HepG2 (cell line): ENCODE results near the gene SHQ1. TPM values are rescaled to one million over a fixed set of nuclear protein-coding genes. Genes with fewer than 3 reads are reported as not detected.

Experiments
- CBX2 ChIP-seq, 2 experiments: fragments of 200-600 bp in 1 of 2; sonication (generic); formaldehyde crosslinking in 1 of 2; IDR thresholded peaks; 2 replicates each; pipeline versions ENCODE4 v1.7.0 to v1.8.1; 2018 to 2022; ENCODE audit warnings: low read depth in 2 of 2, low read length in 1 of 2, mild to moderate bottlenecking in 1 of 2, missing genetic modification reagents in 1 of 2
- GATAD2A ChIP-seq: IDR thresholded peaks from 2 replicates; pipeline ENCODE4 v1.6.1; 2016
- HOXA5 ChIP-seq: sonication (generic); formaldehyde crosslinking; IDR thresholded peaks from 2 replicates; pipeline ENCODE4 v1.4.0; 2020; ENCODE audit warnings: missing genetic modification reagents
- PITX1 ChIP-seq: sonication (generic); formaldehyde crosslinking; IDR thresholded peaks from 2 replicates; pipeline ENCODE4 v1.5.1; 2020; ENCODE audit warnings: mild to moderate bottlenecking, missing genetic modification reagents
- SOX13 ChIP-seq, 3 experiments: fragments of 450-650 bp in 1 of 3; sonication (generic) in 1 of 3; formaldehyde crosslinking in 1 of 3; IDR thresholded peaks in 2 of 3; conservative IDR thresholded peaks in 1 of 3; 2 replicates each; pipeline versions ENCODE4 v1.5.0 to v1.6.1; 2016 to 2020; ENCODE audit warnings: antibody characterized with exemption in 1 of 3, mild to moderate bottlenecking in 1 of 3, missing compliant biosample characterization in 1 of 3, missing genetic modification reagents in 1 of 3, moderate library complexity in 1 of 3
- TCF7 ChIP-seq: sonication (generic); IDR thresholded peaks from 2 replicates; pipeline ENCODE4 v1.6.1; 2016; ENCODE audit warnings: antibody characterized with exemption, low read depth
- TOPORS ChIP-seq: sonication (generic); formaldehyde crosslinking; IDR thresholded peaks from 2 replicates; pipeline ENCODE4 v1.8.0; 2023; ENCODE audit warnings: mild to moderate bottlenecking, missing genetic modification reagents
- ZNF205 ChIP-seq: IDR thresholded peaks from 2 replicates; pipeline ENCODE4 v1.6.1; 2018; ENCODE audit warnings: missing biosample characterization, missing genetic modification reagents
- polyA plus RNA-seq, 8 experiments: library from polyadenylated mRNA; depleted of rRNA in 3 of 8; stranded (reverse) in 7 of 8; unstranded in 1 of 8; fragments of >200 nt; fragmentation: Illumina TruSeq in 4 of 8; extraction: Trizol in 4 of 8; gene quantifications; 2 replicates each; pipeline versions ENCODE4 v1.2.1 to v1.2.3, GENCODE V29; 2011 to 2016; ENCODE audit warnings: low read depth in 4 of 8, missing spikeins in 1 of 8, mixed read lengths in 1 of 8; ENCODE audit not compliant: insufficient read depth in 1 of 8
- total RNA-seq, 5 experiments: library from RNA; depleted of rRNA; stranded (reverse); fragments of >200 nt; fragmentation: Illumina TruSeq; extraction: Trizol; gene quantifications; 2 replicates each; pipeline ENCODE4 v1.2.3, GENCODE V29; 2016; ENCODE audit warnings: low read depth in 1 of 5
- TF ChIP-seq, protein P1 (sequence below): sonication (generic); formaldehyde crosslinking; IDR thresholded peaks from 2 replicates; pipeline ENCODE4 v1.5.1; 2020; ENCODE audit warnings: mild to moderate bottlenecking, missing genetic modification reagents, borderline replicate concordance
- TF ChIP-seq, protein P2 (sequence below): IDR thresholded peaks from 2 replicates; pipeline ENCODE4 v1.6.1; 2012; ENCODE audit warnings: low read depth, low read length, improper control_type of control experiment
- TF ChIP-seq, protein P3 (sequence below): sonication (generic); formaldehyde crosslinking; IDR thresholded peaks from 2 replicates; pipeline ENCODE4 v1.4.0; 2020; ENCODE audit warnings: missing genetic modification reagents

SHQ1 gene
- total and polyA plus RNA-seq, 2 of the 13 experiments (the other 11 are each of a cell fraction or from before 2014, with no cell fraction given): 5.5 to 20.3 TPM

DNA sequence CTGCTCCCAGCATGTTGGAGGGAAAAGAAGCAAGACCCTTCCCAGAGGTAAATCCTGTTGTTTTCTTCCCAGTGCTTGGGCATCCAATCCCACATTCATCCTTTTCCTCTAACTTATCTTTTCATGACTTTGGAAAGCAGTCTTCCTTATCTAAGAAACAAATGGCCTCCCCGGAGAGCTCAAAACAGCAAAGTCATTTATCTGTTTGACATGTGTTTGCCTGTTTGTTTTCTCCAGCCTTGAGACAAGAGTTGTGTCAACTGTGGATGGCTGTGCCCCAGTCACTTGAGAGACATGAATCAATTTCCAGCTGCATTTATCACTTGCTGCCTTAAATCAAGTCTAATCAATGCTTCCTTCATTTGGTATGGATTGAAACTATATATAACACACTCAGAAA, 103.9 kb downstream of the SHQ1 start (continued):
- TF ChIP-seq, protein P1, sequence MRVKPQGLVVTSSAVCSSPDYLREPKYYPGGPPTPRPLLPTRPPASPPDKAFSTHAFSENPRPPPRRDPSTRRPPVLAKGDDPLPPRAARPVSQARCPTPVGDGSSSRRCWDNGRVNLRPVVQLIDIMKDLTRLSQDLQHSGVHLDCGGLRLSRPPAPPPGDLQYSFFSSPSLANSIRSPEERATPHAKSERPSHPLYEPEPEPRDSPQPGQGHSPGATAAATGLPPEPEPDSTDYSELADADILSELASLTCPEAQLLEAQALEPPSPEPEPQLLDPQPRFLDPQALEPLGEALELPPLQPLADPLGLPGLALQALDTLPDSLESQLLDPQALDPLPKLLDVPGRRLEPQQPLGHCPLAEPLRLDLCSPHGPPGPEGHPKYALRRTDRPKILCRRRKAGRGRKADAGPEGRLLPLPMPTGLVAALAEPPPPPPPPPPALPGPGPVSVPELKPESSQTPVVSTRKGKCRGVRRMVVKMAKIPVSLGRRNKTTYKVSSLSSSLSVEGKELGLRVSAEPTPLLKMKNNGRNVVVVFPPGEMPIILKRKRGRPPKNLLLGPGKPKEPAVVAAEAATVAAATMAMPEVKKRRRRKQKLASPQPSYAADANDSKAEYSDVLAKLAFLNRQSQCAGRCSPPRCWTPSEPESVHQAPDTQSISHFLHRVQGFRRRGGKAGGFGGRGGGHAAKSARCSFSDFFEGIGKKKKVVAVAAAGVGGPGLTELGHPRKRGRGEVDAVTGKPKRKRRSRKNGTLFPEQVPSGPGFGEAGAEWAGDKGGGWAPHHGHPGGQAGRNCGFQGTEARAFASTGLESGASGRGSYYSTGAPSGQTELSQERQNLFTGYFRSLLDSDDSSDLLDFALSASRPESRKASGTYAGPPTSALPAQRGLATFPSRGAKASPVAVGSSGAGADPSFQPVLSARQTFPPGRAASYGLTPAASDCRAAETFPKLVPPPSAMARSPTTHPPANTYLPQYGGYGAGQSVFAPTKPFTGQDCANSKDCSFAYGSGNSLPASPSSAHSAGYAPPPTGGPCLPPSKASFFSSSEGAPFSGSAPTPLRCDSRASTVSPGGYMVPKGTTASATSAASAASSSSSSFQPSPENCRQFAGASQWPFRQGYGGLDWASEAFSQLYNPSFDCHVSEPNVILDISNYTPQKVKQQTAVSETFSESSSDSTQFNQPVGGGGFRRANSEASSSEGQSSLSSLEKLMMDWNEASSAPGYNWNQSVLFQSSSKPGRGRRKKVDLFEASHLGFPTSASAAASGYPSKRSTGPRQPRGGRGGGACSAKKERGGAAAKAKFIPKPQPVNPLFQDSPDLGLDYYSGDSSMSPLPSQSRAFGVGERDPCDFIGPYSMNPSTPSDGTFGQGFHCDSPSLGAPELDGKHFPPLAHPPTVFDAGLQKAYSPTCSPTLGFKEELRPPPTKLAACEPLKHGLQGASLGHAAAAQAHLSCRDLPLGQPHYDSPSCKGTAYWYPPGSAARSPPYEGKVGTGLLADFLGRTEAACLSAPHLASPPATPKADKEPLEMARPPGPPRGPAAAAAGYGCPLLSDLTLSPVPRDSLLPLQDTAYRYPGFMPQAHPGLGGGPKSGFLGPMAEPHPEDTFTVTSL (CRISPR knock-in tag): peak; percentile 59; the same call in 1 of the 2 replicates
- TF ChIP-seq TOPORS (CRISPR knock-in tag): no peak
- TF ChIP-seq GATAD2A: peak; percentile 62
- TF ChIP-seq PITX1 (CRISPR knock-in tag): no peak
- TF ChIP-seq CBX2 (IDR thresholded peaks at IDR 0.05; ENCODE audit: low read depth, low read length): no peak
- no peak for TF ChIP-seq CBX2 (CRISPR knock-in tag; IDR thresholded peaks at IDR 0.05; ENCODE audit: low read depth)
- TF ChIP-seq, protein P2, sequence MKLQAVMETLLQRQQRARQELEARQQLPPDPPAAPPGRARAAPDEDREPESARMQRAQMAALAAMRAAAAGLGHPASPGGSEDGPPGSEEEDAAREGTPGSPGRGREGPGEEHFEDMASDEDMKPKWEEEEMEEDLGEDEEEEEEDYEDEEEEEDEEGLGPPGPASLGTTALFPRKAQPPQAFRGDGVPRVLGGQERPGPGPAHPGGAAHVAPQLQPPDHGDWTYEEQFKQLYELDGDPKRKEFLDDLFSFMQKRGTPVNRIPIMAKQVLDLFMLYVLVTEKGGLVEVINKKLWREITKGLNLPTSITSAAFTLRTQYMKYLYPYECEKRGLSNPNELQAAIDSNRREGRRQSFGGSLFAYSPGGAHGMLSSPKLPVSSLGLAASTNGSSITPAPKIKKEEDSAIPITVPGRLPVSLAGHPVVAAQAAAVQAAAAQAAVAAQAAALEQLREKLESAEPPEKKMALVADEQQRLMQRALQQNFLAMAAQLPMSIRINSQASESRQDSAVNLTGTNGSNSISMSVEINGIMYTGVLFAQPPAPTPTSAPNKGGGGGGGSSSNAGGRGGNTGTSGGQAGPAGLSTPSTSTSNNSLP: 0 out of 2 replicates have a peak, but pooled peaks have one; percentile 21
- TF ChIP-seq, protein P3, sequence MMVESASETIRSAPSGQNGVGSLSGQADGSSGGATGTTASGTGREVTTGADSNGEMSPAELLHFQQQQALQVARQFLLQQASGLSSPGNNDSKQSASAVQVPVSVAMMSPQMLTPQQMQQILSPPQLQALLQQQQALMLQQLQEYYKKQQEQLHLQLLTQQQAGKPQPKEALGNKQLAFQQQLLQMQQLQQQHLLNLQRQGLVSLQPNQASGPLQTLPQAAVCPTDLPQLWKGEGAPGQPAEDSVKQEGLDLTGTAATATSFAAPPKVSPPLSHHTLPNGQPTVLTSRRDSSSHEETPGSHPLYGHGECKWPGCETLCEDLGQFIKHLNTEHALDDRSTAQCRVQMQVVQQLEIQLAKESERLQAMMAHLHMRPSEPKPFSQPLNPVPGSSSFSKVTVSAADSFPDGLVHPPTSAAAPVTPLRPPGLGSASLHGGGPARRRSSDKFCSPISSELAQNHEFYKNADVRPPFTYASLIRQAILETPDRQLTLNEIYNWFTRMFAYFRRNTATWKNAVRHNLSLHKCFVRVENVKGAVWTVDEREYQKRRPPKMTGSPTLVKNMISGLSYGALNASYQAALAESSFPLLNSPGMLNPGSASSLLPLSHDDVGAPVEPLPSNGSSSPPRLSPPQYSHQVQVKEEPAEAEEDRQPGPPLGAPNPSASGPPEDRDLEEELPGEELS (CRISPR knock-in tag): peak; percentile 60
- TF ChIP-seq TCF7: peak; percentile 11; the same call in 1 of the 2 replicates
- peak; percentile 85 for TF ChIP-seq ZNF205 (CRISPR knock-in tag)
- peak; percentile 70; the same call in 1 of the 2 replicates for TF ChIP-seq HOXA5 (CRISPR knock-in tag)
- no peak for TF ChIP-seq SOX13 (IDR thresholded peaks at IDR 0.05)
- peak in 1 of 2 experiments; percentile 35; a peak in 1 of 4 replicates for TF ChIP-seq SOX13 (CRISPR knock-in tag; conservative IDR thresholded peaks at IDR 0.05 in 1 of 2, IDR thresholded peaks at IDR 0.05 in 1 of 2)
